GM12878 (cell line): ENCODE results near the gene CBFA2T3.

ENCODE experiments used
- CEBPB ChIP-seq, 2 experiments: fragments of 150-350 bp in 1 of 2; IDR thresholded peaks; 2 replicates each; pipeline ENCODE4 v1.6.1; 2012 to 2014; ENCODE audit warnings: low read depth in 2 of 2, low read length in 2 of 2, borderline replicate concordance in 1 of 2, inconsistent platforms in 1 of 2
- CHD1 ChIP-seq: IDR thresholded peaks from 2 replicates; pipeline ENCODE4 v1.6.1; 2012; ENCODE audit warnings: low read depth, low read length, improper control_type of control experiment
- POLR2A ChIP-seq: IDR thresholded peaks from 2 replicates; pipeline ENCODE4 v1.6.1; 2011; ENCODE audit warnings: low read depth, mild to moderate bottlenecking, low read length
- SIN3A ChIP-seq: IDR thresholded peaks from 2 replicates; pipeline ENCODE4 v1.6.1; 2012; ENCODE audit warnings: low read depth, low read length, improper control_type of control experiment
- SREBF2 ChIP-seq: IDR thresholded peaks from 2 replicates; pipeline ENCODE4 v1.6.1; 2012; ENCODE audit warnings: mild to moderate bottlenecking, low read length
- TAF1 ChIP-seq: IDR thresholded peaks from 2 replicates; pipeline ENCODE4 v1.6.1; 2011; ENCODE audit warnings: mild to moderate bottlenecking, low read depth, low read length, borderline replicate concordance

DNA sequence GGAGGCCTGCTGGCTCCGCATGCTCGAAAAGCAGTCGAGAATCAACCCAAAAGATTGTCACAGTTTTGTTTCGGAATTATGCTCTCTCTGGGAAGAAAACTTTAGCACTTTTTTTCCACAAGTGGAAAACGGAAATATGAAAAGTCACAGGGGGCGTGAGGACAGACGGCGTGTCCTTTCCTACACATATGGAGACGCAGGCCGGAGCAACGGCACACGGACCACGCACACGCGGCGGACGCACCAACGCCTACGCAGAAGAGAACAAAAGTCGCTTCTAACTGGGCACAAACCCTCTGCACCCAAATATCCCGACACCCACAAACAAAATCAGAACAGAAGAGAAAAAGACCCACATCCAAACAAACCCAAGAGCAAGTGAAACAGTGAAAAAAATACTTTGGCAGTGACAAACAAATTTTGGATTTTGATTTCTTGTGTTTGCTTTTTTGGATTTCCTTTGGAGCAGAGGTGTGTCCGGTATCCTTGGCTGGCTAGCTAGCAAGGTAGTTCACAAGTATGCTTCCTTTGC lies 101.2 kb downstream of the CBFA2T3 start:
- TF ChIP-seq SIN3A (no peak), TAF1 (no peak), CHD1 (no peak), CEBPB (IDR thresholded peaks at IDR 0.05; ENCODE audit: borderline replicate concordance in 1 of 2, low read depth in 2 of 2, low read length in 2 of 2) (no peak), SREBF2 (no peak), POLR2A (no peak)
